ENCODE measurements around the gene GJA9.
A peak's percentile ranks its signal among the peaks of the same experiment; 100 is the strongest.

DNA sequence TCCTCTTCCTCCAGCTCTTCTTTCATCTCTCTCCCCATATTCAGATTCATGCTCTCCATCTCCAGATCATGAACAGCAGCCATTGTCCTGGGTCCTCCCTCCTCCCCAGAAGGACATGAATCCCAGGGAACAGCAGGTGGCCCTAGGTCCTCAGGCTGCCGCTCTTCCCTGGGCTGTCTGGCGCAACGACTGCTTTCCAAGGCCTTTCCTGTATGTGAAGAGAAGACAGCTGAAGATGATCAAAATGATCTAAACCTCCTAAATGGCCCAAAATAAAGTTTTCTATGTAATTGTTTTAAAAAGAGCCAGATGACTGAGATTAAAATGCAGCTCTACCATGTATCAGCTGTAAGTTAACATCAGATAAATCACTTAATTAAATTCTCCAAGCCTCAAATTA, 37.7 kb upstream of the GJA9 start:
- TF ChIP-seq, protein P1, sequence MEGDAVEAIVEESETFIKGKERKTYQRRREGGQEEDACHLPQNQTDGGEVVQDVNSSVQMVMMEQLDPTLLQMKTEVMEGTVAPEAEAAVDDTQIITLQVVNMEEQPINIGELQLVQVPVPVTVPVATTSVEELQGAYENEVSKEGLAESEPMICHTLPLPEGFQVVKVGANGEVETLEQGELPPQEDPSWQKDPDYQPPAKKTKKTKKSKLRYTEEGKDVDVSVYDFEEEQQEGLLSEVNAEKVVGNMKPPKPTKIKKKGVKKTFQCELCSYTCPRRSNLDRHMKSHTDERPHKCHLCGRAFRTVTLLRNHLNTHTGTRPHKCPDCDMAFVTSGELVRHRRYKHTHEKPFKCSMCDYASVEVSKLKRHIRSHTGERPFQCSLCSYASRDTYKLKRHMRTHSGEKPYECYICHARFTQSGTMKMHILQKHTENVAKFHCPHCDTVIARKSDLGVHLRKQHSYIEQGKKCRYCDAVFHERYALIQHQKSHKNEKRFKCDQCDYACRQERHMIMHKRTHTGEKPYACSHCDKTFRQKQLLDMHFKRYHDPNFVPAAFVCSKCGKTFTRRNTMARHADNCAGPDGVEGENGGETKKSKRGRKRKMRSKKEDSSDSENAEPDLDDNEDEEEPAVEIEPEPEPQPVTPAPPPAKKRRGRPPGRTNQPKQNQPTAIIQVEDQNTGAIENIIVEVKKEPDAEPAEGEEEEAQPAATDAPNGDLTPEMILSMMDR (IDR thresholded peaks at IDR 0.05), result peak in 1 of 6 experiments; percentile 12
- no peak for TF ChIP-seq POLR2A (IDR thresholded peaks at IDR 0.05)

Measured in adrenal gland (tissue), 5 donors.